ENCODE results near the gene INTU.

DNA sequence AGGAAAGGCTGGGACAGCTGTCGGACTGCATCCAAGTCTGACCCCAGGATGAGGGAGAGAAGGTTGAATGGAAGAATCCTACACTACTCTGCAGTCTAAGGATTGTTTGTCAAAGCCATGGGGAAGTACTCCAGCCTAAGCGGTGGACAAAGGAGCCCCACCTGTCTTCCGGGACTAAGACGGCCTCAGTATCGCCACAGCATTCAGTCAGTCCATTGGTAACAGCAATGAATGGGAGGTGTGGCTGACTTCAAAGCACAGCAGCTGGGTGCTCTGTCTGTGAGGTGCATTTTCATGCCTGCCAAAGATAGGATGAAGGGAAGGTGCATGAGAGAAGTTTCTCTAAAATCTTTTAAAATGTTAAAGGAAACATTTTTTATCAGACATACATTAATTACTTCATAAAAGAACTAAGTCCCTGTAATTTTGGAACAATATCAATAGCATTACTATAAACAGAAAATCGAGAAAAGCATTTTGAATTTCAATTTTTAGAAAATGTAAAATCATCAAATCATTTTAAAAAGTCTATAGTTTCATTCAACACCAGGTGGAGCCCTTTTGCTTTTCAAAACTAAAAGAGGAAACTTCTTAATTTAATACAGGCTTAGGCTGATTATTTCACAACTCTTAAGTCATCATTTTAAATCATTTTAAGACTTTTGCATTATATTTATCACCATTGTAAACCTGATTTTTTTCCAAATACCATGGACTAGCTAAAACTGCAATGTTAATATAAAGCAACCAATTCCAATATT is 27.6 kb upstream of the INTU start:
- TF ChIP-seq POLR2A (IDR thresholded peaks at IDR 0.05) (no peak), EP300 (IDR thresholded peaks at IDR 0.05) (no peak)
